ENCODE data around the gene BTBD9. TPM values are rescaled to one million over a fixed set of nuclear protein-coding genes. Genes with fewer than 3 reads are reported as not detected.

Gene BTBD9
- total RNA-seq, 1 experiment from 2014 or later: 4.7 TPM

DNA sequence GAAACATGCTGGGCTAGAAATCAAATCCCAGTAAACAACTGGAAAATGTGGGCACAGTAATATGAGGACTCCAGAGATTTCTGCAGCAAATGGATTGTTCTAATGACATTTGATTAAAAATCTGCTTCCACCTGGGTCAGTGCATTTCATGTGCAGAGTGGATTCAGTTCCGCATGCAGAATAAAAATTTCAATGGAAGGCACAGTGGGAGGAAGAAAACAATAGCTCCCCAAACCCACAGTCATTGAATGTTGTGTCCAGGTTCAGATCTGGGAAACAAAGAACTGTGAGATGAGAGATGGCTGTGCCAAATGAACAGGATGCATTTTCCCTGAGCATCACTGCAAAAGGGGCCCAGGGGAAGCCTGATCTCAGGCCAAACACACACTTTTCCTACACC is 403.1 kb downstream of the BTBD9 start:
- Histone ChIP-seq H3K4me1 (ENCODE audit: low read length) (peaks cover 31% of the 10 kb centered on the region), H2AFZ (ENCODE audit: low read length) (no peak overlapping the region), H3K27me3 (ENCODE audit: low read length) (no peaks in the 10 kb centered on the region; the same call in 1 of the 2 replicates), H4K20me1 (ENCODE audit: insufficient read depth, low read depth, low read length) (no peaks in the 10 kb centered on the region; the same call in 1 of the 2 replicates), H3K4me3 (ENCODE audit: low read length) (no peak overlapping the region), H3K9me3 (ENCODE audit: low read length) (no peaks in the 10 kb centered on the region), H3K4me2 (ENCODE audit: low read depth, low read length, poor library complexity, severe bottlenecking) (no peak overlapping the region), H3K9me2 (replicated peaks; ENCODE audit: insufficient read depth, low read length) (no peaks in the 10 kb centered on the region), H3K27ac (ENCODE audit: low read length) (no peak overlapping the region), H3K36me3 (ENCODE audit: insufficient read depth, low read length) (no peaks in the 10 kb centered on the region), H3K9ac (ENCODE audit: low read length) (no peak overlapping the region), H3K79me2 (ENCODE audit: low read length) (no peaks in the 10 kb centered on the region)
- DNase-seq: no peak

DNA sequence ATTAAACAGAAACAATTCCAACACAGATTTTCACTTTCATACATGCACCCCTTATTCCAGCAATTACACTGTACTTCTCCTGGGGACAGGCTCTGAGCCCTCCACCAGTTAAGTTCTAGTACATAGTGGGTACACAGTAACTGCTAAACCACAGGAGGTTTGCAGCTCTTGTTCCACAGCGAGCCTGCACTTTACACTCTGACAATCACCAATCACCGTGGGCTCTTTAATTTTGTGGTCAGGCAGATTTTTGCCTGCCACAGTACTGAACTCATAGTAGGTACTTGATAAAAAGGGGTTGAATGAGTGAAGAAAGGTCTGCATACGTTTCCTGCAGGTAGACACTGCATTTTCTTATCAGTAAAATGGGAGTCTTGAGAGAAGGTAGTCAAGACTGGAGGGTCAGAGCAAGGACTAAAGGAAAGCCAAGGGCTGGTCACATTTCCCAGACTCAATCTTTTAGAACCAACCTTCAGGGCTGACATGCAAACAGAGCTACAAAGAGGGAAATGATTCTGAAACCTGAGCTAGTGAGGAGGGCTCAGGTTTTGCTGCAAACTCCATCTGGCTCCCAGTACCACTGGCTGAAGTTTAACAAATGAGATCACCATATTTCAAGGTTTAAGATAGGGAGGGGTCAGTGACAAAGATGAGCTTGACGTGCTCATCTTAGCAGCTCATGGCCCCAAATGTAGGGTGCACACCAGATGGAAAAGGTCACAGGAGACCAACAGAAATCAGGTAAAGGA is 404.6 kb downstream of the BTBD9 start:
- Histone ChIP-seq H3K9ac (ENCODE audit: low read length) (no peak overlapping the region), H3K9me3 (ENCODE audit: low read length) (no peaks in the 10 kb centered on the region)

DNA sequence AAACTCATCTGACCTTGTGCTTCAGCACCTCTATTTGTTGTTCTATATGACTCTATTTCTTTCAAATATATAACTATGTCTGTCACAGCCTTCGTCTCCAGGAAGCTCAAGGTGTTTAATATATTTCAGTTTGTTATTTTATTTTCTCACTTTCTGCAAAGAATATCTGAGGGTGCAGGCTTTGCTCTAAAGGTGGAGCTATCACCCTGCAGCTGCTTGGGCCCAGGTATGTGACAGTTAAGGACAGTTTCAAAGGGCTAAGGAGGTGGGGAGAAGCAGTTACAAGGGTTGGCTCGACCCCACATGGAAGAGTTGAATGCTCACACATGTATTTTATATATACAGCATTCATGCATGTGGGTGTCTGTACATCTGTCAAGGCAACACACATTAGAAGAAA is 405.6 kb downstream of the BTBD9 start:
- H3K27ac ChIP-seq (ENCODE audit: low read length): no peak overlapping the region
- H3K27me3 ChIP-seq (ENCODE audit: low read length): no peaks in the 10 kb centered on the region
- H4K20me1 ChIP-seq (ENCODE audit: insufficient read depth, low read depth, low read length): no peaks in the 10 kb centered on the region; the same call in 1 of the 2 replicates
- H3K9me3 ChIP-seq (ENCODE audit: low read length): no peaks in the 10 kb centered on the region
- H3K9ac ChIP-seq (ENCODE audit: low read length): no peak overlapping the region
- H3K4me1 ChIP-seq (ENCODE audit: low read length): peaks cover 31% of the 10 kb centered on the region
- no peak overlapping the region for H3K4me3 ChIP-seq (ENCODE audit: low read length)
- no peaks in the 10 kb centered on the region for H3K79me2 ChIP-seq (ENCODE audit: low read length)
- peak overlapping the region; percentile 40 for H3K4me2 ChIP-seq (ENCODE audit: low read depth, low read length, poor library complexity, severe bottlenecking)
- H2AFZ ChIP-seq (ENCODE audit: low read length): no peak overlapping the region
- H3K36me3 ChIP-seq (ENCODE audit: insufficient read depth, low read length): no peaks in the 10 kb centered on the region
- H3K9me2 ChIP-seq (replicated peaks; ENCODE audit: insufficient read depth, low read length): no peaks in the 10 kb centered on the region
- DNase-seq: peak; percentile 50

More for the DNA sequence above, 404.6 kb downstream of the BTBD9 start:
- H3K27me3 ChIP-seq (ENCODE audit: low read length): no peaks in the 10 kb centered on the region
- no peaks in the 10 kb centered on the region; the same call in 1 of the 2 replicates for H4K20me1 ChIP-seq (ENCODE audit: insufficient read depth, low read depth, low read length)
- peak overlapping the region; percentile 20; the same call in 1 of the 2 replicates for H3K4me3 ChIP-seq (ENCODE audit: low read length)
- peaks cover 31% of the 10 kb centered on the region for H3K4me1 ChIP-seq (ENCODE audit: low read length)
- H2AFZ ChIP-seq (ENCODE audit: low read length): no peak overlapping the region
- DNase-seq: peak; percentile 64
- H3K36me3 ChIP-seq (ENCODE audit: insufficient read depth, low read length): no peaks in the 10 kb centered on the region
- H3K27ac ChIP-seq (ENCODE audit: low read length): peak overlapping the region; percentile 7; the same call in 1 of the 2 replicates
- no peaks in the 10 kb centered on the region for H3K9me2 ChIP-seq (replicated peaks; ENCODE audit: insufficient read depth, low read length)
- H3K4me2 ChIP-seq (ENCODE audit: low read depth, low read length, poor library complexity, severe bottlenecking): peak overlapping the region; percentile 40
- no peaks in the 10 kb centered on the region for H3K79me2 ChIP-seq (ENCODE audit: low read length)

DNA sequence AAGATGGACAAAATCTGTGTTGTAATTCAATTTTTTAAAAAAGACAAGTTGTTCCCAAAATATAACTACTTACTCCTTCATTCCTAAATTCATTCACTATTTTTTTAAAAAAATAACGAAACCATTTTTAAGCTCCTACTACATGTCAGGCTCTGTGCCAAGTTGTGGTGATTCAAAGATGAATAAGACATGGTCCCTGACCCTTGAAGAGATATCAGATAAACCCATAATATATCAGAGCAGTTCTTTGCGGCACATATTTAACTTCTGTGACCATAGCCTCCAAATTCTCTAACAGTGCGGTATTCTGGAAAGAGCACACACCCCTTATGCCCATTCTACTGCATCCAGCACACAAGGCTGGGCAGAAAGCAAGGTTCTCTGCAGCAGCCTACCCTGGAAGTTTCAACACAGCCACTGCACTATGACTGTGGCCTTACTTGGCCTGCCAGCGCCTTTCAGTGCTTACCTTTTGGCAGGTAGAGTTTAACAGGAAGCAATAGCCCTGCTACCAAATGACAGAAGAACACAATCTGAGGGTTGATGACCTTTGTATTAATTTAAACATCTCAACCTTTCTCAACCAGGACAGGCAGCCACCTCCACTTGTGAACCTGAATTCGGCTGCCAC is 406.5 kb downstream of the BTBD9 start:
- Histone ChIP-seq H2AFZ (ENCODE audit: low read length) (no peak overlapping the region), H3K4me2 (ENCODE audit: low read depth, low read length, poor library complexity, severe bottlenecking) (peak overlapping the region; percentile 40), H3K9ac (ENCODE audit: low read length) (no peak overlapping the region), H3K4me3 (ENCODE audit: low read length) (no peak overlapping the region), H3K9me3 (ENCODE audit: low read length) (no peaks in the 10 kb centered on the region), H3K9me2 (replicated peaks; ENCODE audit: insufficient read depth, low read length) (no peaks in the 10 kb centered on the region), H3K36me3 (ENCODE audit: insufficient read depth, low read length) (no peaks in the 10 kb centered on the region), H4K20me1 (ENCODE audit: insufficient read depth, low read depth, low read length) (no peaks in the 10 kb centered on the region; the same call in 1 of the 2 replicates), H3K27ac (ENCODE audit: low read length) (no peak overlapping the region), H3K27me3 (ENCODE audit: low read length) (no peaks in the 10 kb centered on the region), H3K79me2 (ENCODE audit: low read length) (no peaks in the 10 kb centered on the region), H3K4me1 (ENCODE audit: low read length) (peaks cover 31% of the 10 kb centered on the region)
- no peak for DNase-seq

DNA sequence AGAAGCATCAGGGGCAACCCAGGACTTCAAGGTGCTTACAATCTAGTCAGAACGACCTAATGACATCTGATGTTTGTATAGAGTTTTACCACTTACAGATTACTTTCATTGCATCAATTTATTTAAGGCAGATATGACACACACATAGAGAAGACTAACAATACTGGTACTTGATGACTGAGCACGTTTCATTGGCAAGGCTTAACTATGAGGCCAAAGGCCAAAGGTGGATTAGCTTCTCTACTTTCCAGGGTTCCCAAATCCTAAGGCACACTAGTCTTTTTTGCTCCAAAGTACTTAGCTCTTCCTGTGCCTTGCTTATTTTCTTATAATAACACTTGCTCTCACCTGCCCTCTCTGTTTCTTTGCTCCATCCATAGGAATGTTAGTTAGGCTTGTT is 414.0 kb downstream of the BTBD9 start:
- H3K4me3 ChIP-seq (ENCODE audit: low read length): no peak overlapping the region
- no peaks in the 10 kb centered on the region for H3K36me3 ChIP-seq (ENCODE audit: insufficient read depth, low read length)
- H4K20me1 ChIP-seq (ENCODE audit: insufficient read depth, low read depth, low read length): 0 out of 2 replicates have a peak, but pooled peaks cover 3% of the 10 kb centered on the region
- H3K9ac ChIP-seq (ENCODE audit: low read length): no peak overlapping the region
- no peak overlapping the region for H3K27ac ChIP-seq (ENCODE audit: low read length)
- H3K79me2 ChIP-seq (ENCODE audit: low read length): no peaks in the 10 kb centered on the region
- H3K27me3 ChIP-seq (ENCODE audit: low read length): no peaks in the 10 kb centered on the region
- DNase-seq: no peak
- H3K4me1 ChIP-seq (ENCODE audit: low read length): no peaks in the 10 kb centered on the region
- H2AFZ ChIP-seq (ENCODE audit: low read length): no peak overlapping the region
- H3K9me3 ChIP-seq (ENCODE audit: low read length): no peaks in the 10 kb centered on the region
- no peak overlapping the region for H3K4me2 ChIP-seq (ENCODE audit: low read depth, low read length, poor library complexity, severe bottlenecking)
- H3K9me2 ChIP-seq (replicated peaks; ENCODE audit: insufficient read depth, low read length): no peaks in the 10 kb centered on the region

DNA sequence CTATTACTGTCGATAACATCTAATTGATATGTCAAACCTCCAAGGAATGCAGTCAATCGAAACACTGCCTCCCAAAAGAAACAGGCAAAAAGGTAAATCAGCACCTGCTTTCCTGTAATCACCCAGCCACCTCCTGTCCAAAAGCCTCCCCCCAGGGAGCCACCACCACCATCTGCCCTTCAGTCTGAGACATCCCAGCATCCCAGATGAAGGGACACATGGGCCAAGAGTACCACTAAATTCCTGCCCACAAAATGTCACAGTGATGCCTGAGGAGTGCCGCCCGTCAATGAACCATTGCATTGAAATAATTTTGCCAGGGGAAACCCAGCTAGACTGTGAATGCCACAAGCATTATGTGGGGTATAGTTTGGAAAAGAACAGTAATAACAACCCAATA is 418.5 kb downstream of the BTBD9 start:
- Histone ChIP-seq H3K9me3 (ENCODE audit: low read length) (no peaks in the 10 kb centered on the region), H2AFZ (ENCODE audit: low read length) (no peak overlapping the region), H3K27ac (ENCODE audit: low read length) (no peak overlapping the region), H3K4me3 (ENCODE audit: low read length) (no peak overlapping the region), H3K36me3 (ENCODE audit: insufficient read depth, low read length) (no peaks in the 10 kb centered on the region), H3K4me1 (ENCODE audit: low read length) (no peaks in the 10 kb centered on the region), H3K4me2 (ENCODE audit: low read depth, low read length, poor library complexity, severe bottlenecking) (no peak overlapping the region), H3K9ac (ENCODE audit: low read length) (no peak overlapping the region), H3K9me2 (replicated peaks; ENCODE audit: insufficient read depth, low read length) (no peaks in the 10 kb centered on the region), H3K27me3 (ENCODE audit: low read length) (no peaks in the 10 kb centered on the region), H4K20me1 (ENCODE audit: insufficient read depth, low read depth, low read length) (no peaks in the 10 kb centered on the region), H3K79me2 (ENCODE audit: low read length) (no peaks in the 10 kb centered on the region)
- DNase-seq: no peak

DNA sequence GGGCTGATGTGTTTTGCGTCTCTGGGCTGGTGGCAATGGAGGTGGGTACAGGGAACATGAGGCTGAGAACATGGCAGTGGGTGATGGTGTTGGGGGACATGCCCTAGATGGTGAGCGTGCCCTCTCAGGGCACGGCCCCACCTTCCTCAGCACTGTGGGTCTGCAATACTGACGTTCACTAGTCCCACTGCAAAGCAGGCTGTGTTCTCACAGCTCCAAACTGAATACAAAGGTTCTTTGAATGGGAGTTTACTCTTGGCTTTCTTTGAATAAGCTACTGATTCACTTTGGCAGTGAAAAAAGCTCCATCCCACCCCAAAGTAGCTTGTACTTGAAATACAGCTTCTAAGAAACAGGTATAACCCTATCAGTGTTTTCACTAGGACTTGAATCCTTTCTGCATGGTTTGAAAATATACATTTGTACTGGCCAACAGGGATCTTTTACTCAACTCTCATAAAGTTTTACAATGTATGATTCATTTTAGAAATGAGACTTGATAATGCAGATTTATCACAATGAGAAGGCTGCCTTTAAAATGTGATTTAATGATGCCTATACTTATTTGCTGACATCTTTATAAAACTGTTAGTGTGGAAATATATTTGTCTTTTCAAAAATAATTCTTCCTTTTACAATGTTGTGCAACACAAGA is 419.5 kb downstream of the BTBD9 start:
- Histone ChIP-seq H3K4me3 (ENCODE audit: low read length) (no peak overlapping the region), H3K4me2 (ENCODE audit: low read depth, low read length, poor library complexity, severe bottlenecking) (no peak overlapping the region), H3K9me3 (ENCODE audit: low read length) (no peaks in the 10 kb centered on the region), H3K9me2 (replicated peaks; ENCODE audit: insufficient read depth, low read length) (no peaks in the 10 kb centered on the region), H4K20me1 (ENCODE audit: insufficient read depth, low read depth, low read length) (no peaks in the 10 kb centered on the region), H3K36me3 (ENCODE audit: insufficient read depth, low read length) (no peaks in the 10 kb centered on the region), H3K4me1 (ENCODE audit: low read length) (no peaks in the 10 kb centered on the region), H2AFZ (ENCODE audit: low read length) (no peak overlapping the region), H3K27ac (ENCODE audit: low read length) (no peak overlapping the region), H3K79me2 (ENCODE audit: low read length) (no peaks in the 10 kb centered on the region), H3K9ac (ENCODE audit: low read length) (no peak overlapping the region), H3K27me3 (ENCODE audit: low read length) (no peaks in the 10 kb centered on the region)
- no peak for DNase-seq

DNA sequence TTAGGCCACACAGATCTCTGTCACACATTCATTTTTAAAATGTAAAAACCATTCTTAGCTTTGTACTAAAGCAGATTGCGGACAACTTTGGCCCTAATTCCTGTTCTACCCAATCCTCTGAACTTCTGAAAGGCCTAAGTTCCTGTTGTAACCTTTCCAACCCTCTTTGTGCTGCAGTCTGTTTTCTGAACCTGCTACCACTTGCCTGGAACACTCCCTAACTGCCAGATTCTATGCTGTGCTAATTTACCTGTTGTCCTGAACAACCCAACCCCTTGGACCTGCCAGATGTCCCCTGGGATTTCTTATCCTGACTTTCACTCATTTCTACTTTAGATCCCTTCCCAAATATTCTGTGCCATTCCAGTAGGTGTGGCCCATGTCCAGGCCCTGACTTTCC is 421.5 kb downstream of the BTBD9 start:
- H3K9me3 ChIP-seq (ENCODE audit: low read length): no peaks in the 10 kb centered on the region
- no peaks in the 10 kb centered on the region for H3K79me2 ChIP-seq (ENCODE audit: low read length)
- no peaks in the 10 kb centered on the region for H3K4me1 ChIP-seq (ENCODE audit: low read length)
- DNase-seq: no peak
- H3K4me2 ChIP-seq (ENCODE audit: low read depth, low read length, poor library complexity, severe bottlenecking): no peak overlapping the region
- H3K9ac ChIP-seq (ENCODE audit: low read length): no peak overlapping the region
- no peaks in the 10 kb centered on the region for H3K27me3 ChIP-seq (ENCODE audit: low read length)
- no peak overlapping the region for H3K4me3 ChIP-seq (ENCODE audit: low read length)
- 0 out of 2 replicates have a peak, but pooled peaks cover 3% of the 10 kb centered on the region for H4K20me1 ChIP-seq (ENCODE audit: insufficient read depth, low read depth, low read length)
- H3K9me2 ChIP-seq (replicated peaks; ENCODE audit: insufficient read depth, low read length): no peaks in the 10 kb centered on the region
- H3K27ac ChIP-seq (ENCODE audit: low read length): no peak overlapping the region
- H2AFZ ChIP-seq (ENCODE audit: low read length): no peak overlapping the region
- H3K36me3 ChIP-seq (ENCODE audit: insufficient read depth, low read length): no peaks in the 10 kb centered on the region

Data from Karpas-422 (cell line).